HL-60 (cell line): Measurements from ENCODE around the gene TXNDC17.

Experiments
- SPI1 ChIP-seq: IDR thresholded peaks from 2 replicates; pipeline ENCODE4 v1.6.1; 2012; ENCODE audit warnings: low read depth, mild to moderate bottlenecking, borderline replicate concordance
- TF ChIP-seq, protein P1 (sequence below): IDR thresholded peaks from one replicate; pipeline ENCODE4 v1.5.1; 2011; ENCODE audit warnings: low read length, control low read depth, inconsistent platforms; ENCODE audit not compliant: insufficient read depth
- TF ChIP-seq, protein P2 (sequence below): IDR thresholded peaks from 2 replicates; pipeline ENCODE4 v1.6.1; 2012; ENCODE audit warnings: low read depth; ENCODE audit not compliant: insufficient replicate concordance

DNA sequence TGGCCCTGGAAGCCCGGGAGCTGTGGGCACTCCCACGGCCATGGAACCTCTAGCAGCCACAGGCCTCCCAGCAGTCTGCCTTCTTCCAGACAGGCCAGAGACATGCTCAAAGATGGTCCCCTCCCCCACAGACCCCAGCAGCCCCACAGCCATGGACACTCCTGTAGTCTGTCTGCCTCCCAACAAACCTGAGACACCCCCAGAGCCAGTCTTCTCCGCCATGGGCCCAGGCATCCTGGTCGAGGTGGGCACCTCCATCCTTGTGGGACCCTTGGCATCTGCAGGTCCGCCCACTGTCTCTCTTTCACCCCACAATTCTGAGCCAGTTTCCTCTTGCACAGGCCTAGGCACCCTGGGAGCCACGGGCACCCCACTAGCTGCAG, 3.4 kb upstream of the TXNDC17 start:
- no peak for TF ChIP-seq SPI1
- TF ChIP-seq, protein P1, sequence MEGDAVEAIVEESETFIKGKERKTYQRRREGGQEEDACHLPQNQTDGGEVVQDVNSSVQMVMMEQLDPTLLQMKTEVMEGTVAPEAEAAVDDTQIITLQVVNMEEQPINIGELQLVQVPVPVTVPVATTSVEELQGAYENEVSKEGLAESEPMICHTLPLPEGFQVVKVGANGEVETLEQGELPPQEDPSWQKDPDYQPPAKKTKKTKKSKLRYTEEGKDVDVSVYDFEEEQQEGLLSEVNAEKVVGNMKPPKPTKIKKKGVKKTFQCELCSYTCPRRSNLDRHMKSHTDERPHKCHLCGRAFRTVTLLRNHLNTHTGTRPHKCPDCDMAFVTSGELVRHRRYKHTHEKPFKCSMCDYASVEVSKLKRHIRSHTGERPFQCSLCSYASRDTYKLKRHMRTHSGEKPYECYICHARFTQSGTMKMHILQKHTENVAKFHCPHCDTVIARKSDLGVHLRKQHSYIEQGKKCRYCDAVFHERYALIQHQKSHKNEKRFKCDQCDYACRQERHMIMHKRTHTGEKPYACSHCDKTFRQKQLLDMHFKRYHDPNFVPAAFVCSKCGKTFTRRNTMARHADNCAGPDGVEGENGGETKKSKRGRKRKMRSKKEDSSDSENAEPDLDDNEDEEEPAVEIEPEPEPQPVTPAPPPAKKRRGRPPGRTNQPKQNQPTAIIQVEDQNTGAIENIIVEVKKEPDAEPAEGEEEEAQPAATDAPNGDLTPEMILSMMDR: no peak
- TF ChIP-seq, protein P2, sequence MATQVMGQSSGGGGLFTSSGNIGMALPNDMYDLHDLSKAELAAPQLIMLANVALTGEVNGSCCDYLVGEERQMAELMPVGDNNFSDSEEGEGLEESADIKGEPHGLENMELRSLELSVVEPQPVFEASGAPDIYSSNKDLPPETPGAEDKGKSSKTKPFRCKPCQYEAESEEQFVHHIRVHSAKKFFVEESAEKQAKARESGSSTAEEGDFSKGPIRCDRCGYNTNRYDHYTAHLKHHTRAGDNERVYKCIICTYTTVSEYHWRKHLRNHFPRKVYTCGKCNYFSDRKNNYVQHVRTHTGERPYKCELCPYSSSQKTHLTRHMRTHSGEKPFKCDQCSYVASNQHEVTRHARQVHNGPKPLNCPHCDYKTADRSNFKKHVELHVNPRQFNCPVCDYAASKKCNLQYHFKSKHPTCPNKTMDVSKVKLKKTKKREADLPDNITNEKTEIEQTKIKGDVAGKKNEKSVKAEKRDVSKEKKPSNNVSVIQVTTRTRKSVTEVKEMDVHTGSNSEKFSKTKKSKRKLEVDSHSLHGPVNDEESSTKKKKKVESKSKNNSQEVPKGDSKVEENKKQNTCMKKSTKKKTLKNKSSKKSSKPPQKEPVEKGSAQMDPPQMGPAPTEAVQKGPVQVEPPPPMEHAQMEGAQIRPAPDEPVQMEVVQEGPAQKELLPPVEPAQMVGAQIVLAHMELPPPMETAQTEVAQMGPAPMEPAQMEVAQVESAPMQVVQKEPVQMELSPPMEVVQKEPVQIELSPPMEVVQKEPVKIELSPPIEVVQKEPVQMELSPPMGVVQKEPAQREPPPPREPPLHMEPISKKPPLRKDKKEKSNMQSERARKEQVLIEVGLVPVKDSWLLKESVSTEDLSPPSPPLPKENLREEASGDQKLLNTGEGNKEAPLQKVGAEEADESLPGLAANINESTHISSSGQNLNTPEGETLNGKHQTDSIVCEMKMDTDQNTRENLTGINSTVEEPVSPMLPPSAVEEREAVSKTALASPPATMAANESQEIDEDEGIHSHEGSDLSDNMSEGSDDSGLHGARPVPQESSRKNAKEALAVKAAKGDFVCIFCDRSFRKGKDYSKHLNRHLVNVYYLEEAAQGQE: no peak
